ENCODE results near the gene EMC6. TPM values are rescaled to one million over a fixed set of nuclear protein-coding genes. Genes with fewer than 3 reads are reported as not detected.

The EMC6 gene
- total RNA-seq, 1 experiment from 2014 or later, result 56.5 TPM

DNA sequence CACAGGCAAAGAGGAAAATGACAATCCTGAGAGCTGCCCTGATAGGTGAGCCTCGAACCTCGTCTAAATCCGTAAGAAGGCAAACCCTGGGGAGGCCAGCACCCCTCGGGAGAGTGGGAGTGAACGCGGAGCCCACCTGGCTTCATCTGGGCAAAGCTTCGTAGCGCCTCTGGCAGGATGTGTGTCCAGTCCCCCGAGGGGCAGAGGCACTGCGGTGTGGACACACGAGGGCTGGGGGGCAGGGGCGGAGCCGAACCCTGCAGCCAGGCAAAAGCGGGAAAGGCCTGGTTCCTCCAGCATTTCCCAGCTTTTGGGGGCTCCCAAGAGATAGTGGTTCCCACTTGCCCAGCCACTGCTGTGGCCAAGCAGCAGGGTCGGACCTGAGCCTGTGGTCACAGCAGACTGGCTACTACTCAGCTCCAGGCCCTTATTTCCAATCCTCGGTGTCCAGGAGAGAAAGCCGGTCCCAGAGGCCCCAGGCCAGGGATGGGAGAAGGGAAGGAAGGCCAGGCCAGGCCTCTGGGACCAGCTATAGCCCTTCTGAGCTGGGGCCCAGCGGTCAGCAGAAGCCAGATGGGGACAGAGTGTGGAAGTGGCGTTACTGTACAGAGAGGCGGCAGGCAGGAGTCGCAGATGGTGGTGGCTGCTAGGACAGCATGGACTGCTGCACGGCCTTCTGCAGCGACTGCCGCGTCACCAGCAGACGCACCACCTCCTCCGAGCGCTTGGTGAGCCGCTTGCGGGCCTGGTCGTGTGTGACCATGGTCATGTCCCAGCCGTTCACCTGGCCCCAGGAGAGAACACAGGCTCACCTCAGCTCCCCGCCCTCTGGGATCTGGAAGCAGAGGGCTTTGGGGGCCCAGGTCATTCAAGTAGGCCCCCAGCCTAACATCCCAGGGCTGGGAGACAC is 5.3 kb upstream of the EMC6 start:
- no peaks in the 10 kb centered on the region for H3F3A ChIP-seq (ENCODE audit: low read length, unreplicated experiment)
- H4K20me1 ChIP-seq (ENCODE audit: low read length), result peaks cover 13% of the 10 kb centered on the region; the same call in 1 of the 2 replicates
- no peak for ATAC-seq
- H3K27me3 ChIP-seq (ENCODE audit: low read length), result no peaks in the 10 kb centered on the region
- DNase-seq, result no peak
- CTCF ChIA-PET, result no interaction called here
- no TSS peak for BruUV-seq (replicated peaks)
- no peaks in the 10 kb centered on the region for H3K36me3 ChIP-seq (ENCODE audit: low read depth, low read length)
- H3K79me2 ChIP-seq (ENCODE audit: low read length), result peaks cover 24% of the 10 kb centered on the region
- no peak overlapping the region for H3K9ac ChIP-seq (ENCODE audit: low read length)
- TF ChIP-seq EZH2phosphoT487 (IDR thresholded peaks at IDR 0.05; ENCODE audit: borderline replicate concordance, low read length) (no peak), CTCF (conservative IDR thresholded peaks at IDR 0.05; ENCODE audit: low read depth, low read length) (no peak), EZH2 (IDR thresholded peaks at IDR 0.05; ENCODE audit: low read length, unreplicated experiment) (no peak)
- H3K4me1 ChIP-seq (ENCODE audit: insufficient read depth, low read length), result peaks cover 19% of the 10 kb centered on the region
- no peaks in the 10 kb centered on the region for H3K9me3 ChIP-seq (ENCODE audit: low read length)
- POLR2A ChIA-PET (ENCODE audit: unreplicated experiment), result interaction anchor here (0.6 kb wide), 3 partner anchors 9 to 836 kb away, joined by 3 to 9 read pairs (median 4); no protein-coding TSS in a partner anchor
- intact Hi-C loops (cut with micrococcal nuclease), result no loop called here
- no peak overlapping the region for H2AFZ ChIP-seq (ENCODE audit: low read length)
- no peak overlapping the region for H3K4me3 ChIP-seq (ENCODE audit: low read length)
- no peaks in the 10 kb centered on the region for H3K9me2 ChIP-seq (replicated peaks; ENCODE audit: low read length)
- no peak overlapping the region for H3K27ac ChIP-seq (ENCODE audit: low read length)
- H3K4me2 ChIP-seq (ENCODE audit: low read length), result no peak overlapping the region

GRCh38 chr17:3665834-3666233 is 2.8 kb upstream of the EMC6 start:
- POLR2A ChIA-PET (ENCODE audit: unreplicated experiment), result no interaction called here
- Histone ChIP-seq H3K36me3 (ENCODE audit: low read depth, low read length) (no peaks in the 10 kb centered on the region), H3K4me2 (ENCODE audit: low read length) (no peak overlapping the region), H3K4me3 (ENCODE audit: low read length) (no peak overlapping the region), H3K27me3 (ENCODE audit: low read length) (no peaks in the 10 kb centered on the region), H3K9ac (ENCODE audit: low read length) (no peak overlapping the region), H3K79me2 (ENCODE audit: low read length) (peaks cover 46% of the 10 kb centered on the region), H3K4me1 (ENCODE audit: insufficient read depth, low read length) (peaks cover 11% of the 10 kb centered on the region; the same call in 1 of the 2 replicates), H2AFZ (ENCODE audit: low read length) (no peak overlapping the region), H3K27ac (ENCODE audit: low read length) (no peak overlapping the region), H3F3A (ENCODE audit: low read length, unreplicated experiment) (no peaks in the 10 kb centered on the region), H4K20me1 (ENCODE audit: low read length) (peaks cover 13% of the 10 kb centered on the region; the same call in 1 of the 2 replicates), H3K9me2 (replicated peaks; ENCODE audit: low read length) (no peaks in the 10 kb centered on the region), H3K9me3 (ENCODE audit: low read length) (no peaks in the 10 kb centered on the region)
- BruUV-seq (replicated peaks), result no TSS peak
- DNase-seq (no peak), ATAC-seq (no peak)
- intact Hi-C loops (cut with micrococcal nuclease), result no loop called here
- no peak for TF ChIP-seq CTCF (conservative IDR thresholded peaks at IDR 0.05; ENCODE audit: low read depth, low read length)
- TF ChIP-seq EZH2phosphoT487 (IDR thresholded peaks at IDR 0.05; ENCODE audit: borderline replicate concordance, low read length), result no peak
- no peak for TF ChIP-seq EZH2 (IDR thresholded peaks at IDR 0.05; ENCODE audit: low read length, unreplicated experiment)
- CTCF ChIA-PET, result no interaction called here

DNA sequence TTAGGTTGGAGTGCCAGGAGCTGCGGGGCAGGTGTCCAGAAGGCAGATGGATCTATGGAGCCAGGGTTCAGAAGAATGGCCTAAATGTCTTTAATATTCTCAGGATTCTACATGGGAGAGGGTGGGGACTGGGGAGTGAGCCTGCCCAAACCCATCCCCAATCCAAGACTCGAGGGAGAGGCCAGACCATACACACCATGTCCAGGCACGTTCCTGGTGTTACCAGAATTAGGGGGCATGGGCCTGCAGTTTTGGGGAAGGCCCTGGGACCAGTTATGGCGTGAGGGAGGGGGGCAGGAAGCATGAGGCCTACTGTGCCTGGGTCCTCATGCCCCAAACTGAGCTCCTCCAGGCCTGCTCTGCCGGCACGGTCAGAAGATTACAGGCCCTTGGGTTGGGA is 2.1 kb upstream of the EMC6 start:
- no peaks in the 10 kb centered on the region for H3K36me3 ChIP-seq (ENCODE audit: low read depth, low read length)
- intact Hi-C loops (cut with micrococcal nuclease), result no loop called here
- no peaks in the 10 kb centered on the region for H3K27me3 ChIP-seq (ENCODE audit: low read length)
- peak overlapping the region; percentile 99; the same call in 1 of the 2 replicates for H3K4me2 ChIP-seq (ENCODE audit: low read length)
- H3K4me1 ChIP-seq (ENCODE audit: insufficient read depth, low read length), result peaks cover 11% of the 10 kb centered on the region; the same call in 1 of the 2 replicates
- H3F3A ChIP-seq (ENCODE audit: low read length, unreplicated experiment), result no peaks in the 10 kb centered on the region
- H3K4me3 ChIP-seq (ENCODE audit: low read length), result no peak overlapping the region
- no peaks in the 10 kb centered on the region for H3K9me2 ChIP-seq (replicated peaks; ENCODE audit: low read length)
- no peak overlapping the region for H2AFZ ChIP-seq (ENCODE audit: low read length)
- peaks cover 13% of the 10 kb centered on the region; the same call in 1 of the 2 replicates for H4K20me1 ChIP-seq (ENCODE audit: low read length)
- H3K79me2 ChIP-seq (ENCODE audit: low read length), result peaks cover 47% of the 10 kb centered on the region
- TF ChIP-seq CTCF (conservative IDR thresholded peaks at IDR 0.05; ENCODE audit: low read depth, low read length) (no peak), EZH2phosphoT487 (IDR thresholded peaks at IDR 0.05; ENCODE audit: borderline replicate concordance, low read length) (no peak), EZH2 (IDR thresholded peaks at IDR 0.05; ENCODE audit: low read length, unreplicated experiment) (no peak)
- ChIA-PET POLR2A (ENCODE audit: unreplicated experiment) (no interaction called here), CTCF (no interaction called here)
- no peaks in the 10 kb centered on the region for H3K9me3 ChIP-seq (ENCODE audit: low read length)
- DNase-seq (no peak), ATAC-seq (no peak)
- no peak overlapping the region for H3K27ac ChIP-seq (ENCODE audit: low read length)
- no TSS peak for BruUV-seq (replicated peaks)
- H3K9ac ChIP-seq (ENCODE audit: low read length), result no peak overlapping the region
